ENCODE data around the gene FAAP100.

FAAP100 gene

GRCh38 chr17:81511804-81512561, 40.2 kb downstream of the FAAP100 start:
- no peak for TF ChIP-seq SUZ12 (IDR thresholded peaks at IDR 0.05; ENCODE audit: extremely low read depth, insufficient read depth, insufficient read length)
- H3K36me3 ChIP-seq (ENCODE audit: insufficient read depth, insufficient read length, low read length), result peaks cover 52% of the 10 kb centered on the region
- H3K4me3 ChIP-seq (ENCODE audit: insufficient read length, low read depth), result peak overlapping the region; percentile 99
- peak overlapping the region; percentile 98 for H3K9ac ChIP-seq (ENCODE audit: insufficient read length, low read depth)
- peaks cover 5% of the 10 kb centered on the region for H3K4me1 ChIP-seq (ENCODE audit: insufficient read depth, insufficient read length)
- no peaks in the 10 kb centered on the region for H3K27me3 ChIP-seq (ENCODE audit: insufficient read depth, insufficient read length)
- H3K9me3 ChIP-seq (ENCODE audit: insufficient read depth, low read length), result no peaks in the 10 kb centered on the region
- DNase-seq (ENCODE audit: low read depth, low spot score), result no peak

GRCh38 chr17:81511554-81511803, 40.7 kb downstream of the FAAP100 start:
- Histone ChIP-seq H3K4me1 (ENCODE audit: insufficient read depth, insufficient read length) (peaks cover 3% of the 10 kb centered on the region), H3K36me3 (ENCODE audit: insufficient read depth, insufficient read length, low read length) (peaks cover 47% of the 10 kb centered on the region), H3K9me3 (ENCODE audit: insufficient read depth, low read length) (no peaks in the 10 kb centered on the region), H3K9ac (ENCODE audit: insufficient read length, low read depth) (peak overlapping the region; percentile 98), H3K4me3 (ENCODE audit: insufficient read length, low read depth) (peak overlapping the region; percentile 99), H3K27me3 (ENCODE audit: insufficient read depth, insufficient read length) (no peaks in the 10 kb centered on the region)
- DNase-seq (ENCODE audit: low read depth, low spot score), result no peak
- TF ChIP-seq SUZ12 (IDR thresholded peaks at IDR 0.05; ENCODE audit: extremely low read depth, insufficient read depth, insufficient read length), result no peak
- no peak for TF ChIP-seq YY1 (IDR thresholded peaks at IDR 0.05; ENCODE audit: insufficient read depth, insufficient read length)
- no peak for TF ChIP-seq ZNF274 (IDR thresholded peaks at IDR 0.05; ENCODE audit: low read depth, low read length)

- H3K9ac ChIP-seq (ENCODE audit: insufficient read length, low read depth), result peak overlapping the region; percentile 98
- H3K4me1 ChIP-seq (ENCODE audit: insufficient read depth, insufficient read length), result peaks cover 2% of the 10 kb centered on the region
- no peaks in the 10 kb centered on the region for H3K9me3 ChIP-seq (ENCODE audit: insufficient read depth, low read length)
- peaks cover 42% of the 10 kb centered on the region for H3K36me3 ChIP-seq (ENCODE audit: insufficient read depth, insufficient read length, low read length)
- no peak for TF ChIP-seq SUZ12 (IDR thresholded peaks at IDR 0.05; ENCODE audit: extremely low read depth, insufficient read depth, insufficient read length)
- TF ChIP-seq ZNF274 (IDR thresholded peaks at IDR 0.05; ENCODE audit: low read depth, low read length), result no peak
- no peak for TF ChIP-seq YY1 (IDR thresholded peaks at IDR 0.05; ENCODE audit: insufficient read depth, insufficient read length)
- no peaks in the 10 kb centered on the region for H3K27me3 ChIP-seq (ENCODE audit: insufficient read depth, insufficient read length)
- no peak for DNase-seq (ENCODE audit: low read depth, low spot score)
- H3K4me3 ChIP-seq (ENCODE audit: insufficient read length, low read depth), result peak overlapping the region; percentile 99
Observed at GRCh38 chr17:81510785-81511553, 41.2 kb downstream of the FAAP100 start.

GRCh38 chr17:81509972-81510784, 42.0 kb downstream of the FAAP100 start:
- peak overlapping the region; percentile 99 for H3K4me3 ChIP-seq (ENCODE audit: insufficient read length, low read depth)
- H3K9ac ChIP-seq (ENCODE audit: insufficient read length, low read depth), result peak overlapping the region; percentile 98
- no peaks in the 10 kb centered on the region for H3K27me3 ChIP-seq (ENCODE audit: insufficient read depth, insufficient read length)
- H3K4me1 ChIP-seq (ENCODE audit: insufficient read depth, insufficient read length), result peaks cover 2% of the 10 kb centered on the region
- TF ChIP-seq ZNF274 (IDR thresholded peaks at IDR 0.05; ENCODE audit: low read depth, low read length) (no peak), YY1 (IDR thresholded peaks at IDR 0.05; ENCODE audit: insufficient read depth, insufficient read length) (no peak), SUZ12 (IDR thresholded peaks at IDR 0.05; ENCODE audit: extremely low read depth, insufficient read depth, insufficient read length) (no peak)
- DNase-seq (ENCODE audit: low read depth, low spot score), result no peak
- peaks cover 37% of the 10 kb centered on the region for H3K36me3 ChIP-seq (ENCODE audit: insufficient read depth, insufficient read length, low read length)
- H3K9me3 ChIP-seq (ENCODE audit: insufficient read depth, low read length), result no peaks in the 10 kb centered on the region

GRCh38 chr17:81509207-81509971, 42.8 kb downstream of the FAAP100 start:
- H3K9me3 ChIP-seq (ENCODE audit: insufficient read depth, low read length), result no peaks in the 10 kb centered on the region
- H3K4me3 ChIP-seq (ENCODE audit: insufficient read length, low read depth), result peak overlapping the region; percentile 99
- H3K36me3 ChIP-seq (ENCODE audit: insufficient read depth, insufficient read length, low read length), result peaks cover 37% of the 10 kb centered on the region
- DNase-seq (ENCODE audit: low read depth, low spot score), result no peak
- TF ChIP-seq YY1 (IDR thresholded peaks at IDR 0.05; ENCODE audit: insufficient read depth, insufficient read length) (no peak), ZNF274 (IDR thresholded peaks at IDR 0.05; ENCODE audit: low read depth, low read length) (no peak), SUZ12 (IDR thresholded peaks at IDR 0.05; ENCODE audit: extremely low read depth, insufficient read depth, insufficient read length) (no peak)
- H3K4me1 ChIP-seq (ENCODE audit: insufficient read depth, insufficient read length), result peaks cover 2% of the 10 kb centered on the region
- no peaks in the 10 kb centered on the region for H3K27me3 ChIP-seq (ENCODE audit: insufficient read depth, insufficient read length)
- peak overlapping the region; percentile 53 for H3K9ac ChIP-seq (ENCODE audit: insufficient read length, low read depth)

- Histone ChIP-seq H3K27me3 (ENCODE audit: insufficient read depth, insufficient read length) (no peaks in the 10 kb centered on the region), H3K9me3 (ENCODE audit: insufficient read depth, low read length) (no peaks in the 10 kb centered on the region), H3K4me1 (ENCODE audit: insufficient read depth, insufficient read length) (peaks cover 2% of the 10 kb centered on the region), H3K36me3 (ENCODE audit: insufficient read depth, insufficient read length, low read length) (peaks cover 37% of the 10 kb centered on the region), H3K9ac (ENCODE audit: insufficient read length, low read depth) (no peak overlapping the region), H3K4me3 (ENCODE audit: insufficient read length, low read depth) (peak overlapping the region; percentile 99)
- no peak for TF ChIP-seq SUZ12 (IDR thresholded peaks at IDR 0.05; ENCODE audit: extremely low read depth, insufficient read depth, insufficient read length)
- no peak for TF ChIP-seq YY1 (IDR thresholded peaks at IDR 0.05; ENCODE audit: insufficient read depth, insufficient read length)
- no peak for TF ChIP-seq ZNF274 (IDR thresholded peaks at IDR 0.05; ENCODE audit: low read depth, low read length)
- no peak for DNase-seq (ENCODE audit: low read depth, low spot score)
Observed at GRCh38 chr17:81508639-81509206, 43.4 kb downstream of the FAAP100 start.
